Measurements from ENCODE around the gene SLC38A10. TPM values are rescaled to one million over a fixed set of nuclear protein-coding genes. Genes with fewer than 3 reads are reported as not detected.

The SLC38A10 gene
- total and polyA plus RNA-seq, 2 of the 13 experiments (the other 11 are each of a cell fraction or from before 2014, with no cell fraction given): 23.4 to 55.8 TPM

- TF ChIP-seq SAP130 (CRISPR knock-in tag; IDR thresholded peaks at IDR 0.05; ENCODE audit: low read depth) (peak; percentile 49), PAXIP1 (CRISPR knock-in tag; conservative IDR thresholded peaks at IDR 0.05) (0 out of 2 replicates have a peak, but pooled peaks have one; percentile 30), ZNF879 (CRISPR knock-in tag; IDR thresholded peaks at IDR 0.05) (no peak), PHF5A (CRISPR knock-in tag; IDR thresholded peaks at IDR 0.05; ENCODE audit: low read depth, unreplicated experiment) (no peak), ZBTB20 (CRISPR knock-in tag; IDR thresholded peaks at IDR 0.05; ENCODE audit: borderline replicate concordance, low read depth) (no peak), ZNF253 (CRISPR knock-in tag; IDR thresholded peaks at IDR 0.05; ENCODE audit: borderline replicate concordance) (no peak), ZNF652 (CRISPR knock-in tag; IDR thresholded peaks at IDR 0.05; ENCODE audit: borderline replicate concordance, low read depth) (no peak), TBL1XR1 (IDR thresholded peaks at IDR 0.05; ENCODE audit: borderline replicate concordance, low read length, partially characterized antibody) (no peak), TCF12 (IDR thresholded peaks at IDR 0.05) (no peak), TCF12 (CRISPR knock-in tag; IDR thresholded peaks at IDR 0.05) (no peak), ZNF674 (CRISPR knock-in tag; IDR thresholded peaks at IDR 0.05; ENCODE audit: low read depth) (no peak), DMTF1 (CRISPR knock-in tag; IDR thresholded peaks at IDR 0.05) (no peak), ZHX1 (CRISPR knock-in tag; IDR thresholded peaks at IDR 0.05; ENCODE audit: low read depth) (no peak), SMAD9 (CRISPR knock-in tag; IDR thresholded peaks at IDR 0.05) (no peak), PLRG1 (conservative IDR thresholded peaks at IDR 0.05) (no peak), ZBTB25 (CRISPR knock-in tag; IDR thresholded peaks at IDR 0.05) (0 out of 2 replicates have a peak, but pooled peaks have one; percentile 13), ZNF543 (CRISPR knock-in tag; IDR thresholded peaks at IDR 0.05) (no peak), GTF3A (CRISPR knock-in tag; conservative IDR thresholded peaks at IDR 0.05) (no peak), ZBTB38 (CRISPR knock-in tag; IDR thresholded peaks at IDR 0.05) (peak; percentile 11; the same call in 1 of the 2 replicates)
These were observed 35.1 kb upstream of the SLC38A10 start (continued) for GRCh38 chr17:81329927-81330883.

Measured in HepG2 (cell line).